Esophagus squamous epithelium (tissue), 4 donors: Measurements from ENCODE around the gene HSPA12A.

Experiments
- POLR2A ChIP-seq, 4 donors: fragments of 450-650 bp; IDR thresholded peaks; one replicate each; pipeline ENCODE4 v1.6.1; 2017; ENCODE audit warnings: antibody characterized with exemption in 4 of 4, mild to moderate bottlenecking in 4 of 4, moderate library complexity in 3 of 4
- TF ChIP-seq, protein P1 (sequence below), 6 experiments: fragments of 450-650 bp in 4 of 6; fragments of 200-600 bp in 2 of 6; sonication (generic) in 2 of 6; IDR thresholded peaks; one replicate each; pipeline ENCODE4 v1.5.1; 2016 to 2019; ENCODE audit warnings: antibody characterized with exemption in 6 of 6, mild to moderate bottlenecking in 4 of 6, moderate library complexity in 4 of 6

- no peak for TF ChIP-seq POLR2A (IDR thresholded peaks at IDR 0.05)
- TF ChIP-seq, protein P1, sequence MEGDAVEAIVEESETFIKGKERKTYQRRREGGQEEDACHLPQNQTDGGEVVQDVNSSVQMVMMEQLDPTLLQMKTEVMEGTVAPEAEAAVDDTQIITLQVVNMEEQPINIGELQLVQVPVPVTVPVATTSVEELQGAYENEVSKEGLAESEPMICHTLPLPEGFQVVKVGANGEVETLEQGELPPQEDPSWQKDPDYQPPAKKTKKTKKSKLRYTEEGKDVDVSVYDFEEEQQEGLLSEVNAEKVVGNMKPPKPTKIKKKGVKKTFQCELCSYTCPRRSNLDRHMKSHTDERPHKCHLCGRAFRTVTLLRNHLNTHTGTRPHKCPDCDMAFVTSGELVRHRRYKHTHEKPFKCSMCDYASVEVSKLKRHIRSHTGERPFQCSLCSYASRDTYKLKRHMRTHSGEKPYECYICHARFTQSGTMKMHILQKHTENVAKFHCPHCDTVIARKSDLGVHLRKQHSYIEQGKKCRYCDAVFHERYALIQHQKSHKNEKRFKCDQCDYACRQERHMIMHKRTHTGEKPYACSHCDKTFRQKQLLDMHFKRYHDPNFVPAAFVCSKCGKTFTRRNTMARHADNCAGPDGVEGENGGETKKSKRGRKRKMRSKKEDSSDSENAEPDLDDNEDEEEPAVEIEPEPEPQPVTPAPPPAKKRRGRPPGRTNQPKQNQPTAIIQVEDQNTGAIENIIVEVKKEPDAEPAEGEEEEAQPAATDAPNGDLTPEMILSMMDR (IDR thresholded peaks at IDR 0.05): no peak
These were observed 30.7 kb upstream of the HSPA12A start for GRCh38 chr10:116772909-116773705.
